HG02981 (cell line): Measurements from ENCODE around the gene KCNJ1.

Experiments
- ATAC-seq: cut with Tn5 transposase; IDR thresholded peaks from one replicate; pipeline ENCODE4 v1.9.1; 2021; ENCODE audit warnings: mild to moderate bottlenecking, moderate library complexity; ENCODE audit not compliant: unreplicated experiment

The KCNJ1 gene

DNA sequence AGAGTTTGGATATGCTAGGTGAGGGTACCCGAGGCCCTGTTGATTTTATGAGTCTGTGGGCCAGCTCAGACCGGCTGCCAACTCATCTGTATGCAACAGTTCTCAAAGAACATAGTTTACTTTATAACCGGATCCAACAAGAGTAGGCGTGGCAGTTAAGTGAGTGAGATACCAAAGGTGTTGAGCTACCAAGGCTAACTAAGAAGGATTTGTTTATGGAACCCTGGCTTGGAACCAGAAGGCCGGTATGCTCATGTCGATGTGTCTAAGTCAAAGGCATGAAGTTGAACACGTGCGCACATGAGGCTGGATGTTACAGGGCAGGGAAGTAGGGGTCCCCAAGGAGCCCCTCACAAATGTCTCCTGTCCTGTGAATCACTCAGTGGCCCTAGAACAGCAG is at the start of gene KCNJ1:
Gene KCNJ1 (minus strand): TSS at position 20 of the 400 bp plus-strand sequence. CDS start 27,053 bp downstream, outside the sequence.
- ATAC-seq: no peak

DNA sequence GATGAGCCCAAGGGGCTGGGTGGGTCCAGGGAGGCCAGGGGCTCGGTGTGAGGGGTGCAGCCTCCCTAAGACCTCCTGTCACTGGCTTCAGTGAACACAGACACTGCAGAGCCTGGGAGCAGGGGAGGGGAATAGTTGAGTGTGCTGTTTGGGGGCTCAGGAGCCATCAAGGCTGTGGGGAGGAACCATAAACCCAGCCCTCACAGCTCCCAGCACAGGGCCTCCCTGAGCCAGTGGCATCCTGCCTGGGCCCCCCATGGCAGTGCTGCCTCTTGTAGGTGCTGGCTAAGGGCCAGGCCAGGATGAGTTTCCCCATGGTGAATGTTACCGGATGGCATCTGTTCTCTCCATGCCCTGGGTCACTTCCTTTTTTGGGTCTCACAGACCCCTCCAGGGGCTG is 49.6 kb upstream of the KCNJ1 start:
- ATAC-seq: no peak

DNA sequence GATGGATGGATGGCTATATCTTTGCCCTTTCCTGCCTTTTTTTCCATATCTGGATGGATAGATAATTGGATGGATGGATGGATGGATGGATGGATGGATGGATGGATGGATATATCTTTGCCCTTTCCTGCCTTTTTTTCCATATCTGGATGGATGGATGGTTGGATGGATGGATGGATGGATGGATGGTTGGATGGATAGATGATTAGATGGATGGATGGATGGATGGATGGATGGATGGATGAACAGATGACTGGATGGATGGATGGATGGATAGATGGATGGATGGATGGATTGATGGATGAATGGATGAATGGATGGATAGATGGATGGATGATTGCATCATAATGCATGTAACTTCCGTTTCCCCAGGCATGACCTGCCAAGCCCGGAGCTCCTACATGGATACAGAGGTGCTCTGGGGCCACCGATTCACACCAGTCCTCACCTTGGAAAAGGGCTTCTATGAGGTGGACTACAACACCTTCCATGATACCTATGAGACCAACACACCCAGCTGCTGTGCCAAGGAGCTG is 49.0 kb upstream of the KCNJ1 start:
- ATAC-seq: no peak

DNA sequence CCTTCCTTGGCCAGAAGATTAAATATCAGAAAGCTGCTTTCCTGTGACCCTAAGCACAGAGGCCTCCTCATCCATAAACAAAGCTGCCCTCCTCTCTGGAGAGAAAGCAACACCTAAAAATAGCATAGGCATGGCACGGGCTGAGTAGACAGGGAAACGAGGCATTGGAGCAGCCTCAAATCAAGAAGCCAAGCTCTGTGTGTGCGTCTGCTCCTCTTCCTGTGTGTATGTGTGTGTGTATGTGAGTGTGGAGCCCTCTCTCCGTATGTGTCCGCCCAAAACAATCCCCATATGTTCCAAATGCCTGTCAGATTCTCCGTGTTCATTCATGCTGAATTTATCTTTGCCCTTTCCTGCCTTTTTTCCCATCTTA is 48.0 kb upstream of the KCNJ1 start:
- no peak for ATAC-seq

DNA sequence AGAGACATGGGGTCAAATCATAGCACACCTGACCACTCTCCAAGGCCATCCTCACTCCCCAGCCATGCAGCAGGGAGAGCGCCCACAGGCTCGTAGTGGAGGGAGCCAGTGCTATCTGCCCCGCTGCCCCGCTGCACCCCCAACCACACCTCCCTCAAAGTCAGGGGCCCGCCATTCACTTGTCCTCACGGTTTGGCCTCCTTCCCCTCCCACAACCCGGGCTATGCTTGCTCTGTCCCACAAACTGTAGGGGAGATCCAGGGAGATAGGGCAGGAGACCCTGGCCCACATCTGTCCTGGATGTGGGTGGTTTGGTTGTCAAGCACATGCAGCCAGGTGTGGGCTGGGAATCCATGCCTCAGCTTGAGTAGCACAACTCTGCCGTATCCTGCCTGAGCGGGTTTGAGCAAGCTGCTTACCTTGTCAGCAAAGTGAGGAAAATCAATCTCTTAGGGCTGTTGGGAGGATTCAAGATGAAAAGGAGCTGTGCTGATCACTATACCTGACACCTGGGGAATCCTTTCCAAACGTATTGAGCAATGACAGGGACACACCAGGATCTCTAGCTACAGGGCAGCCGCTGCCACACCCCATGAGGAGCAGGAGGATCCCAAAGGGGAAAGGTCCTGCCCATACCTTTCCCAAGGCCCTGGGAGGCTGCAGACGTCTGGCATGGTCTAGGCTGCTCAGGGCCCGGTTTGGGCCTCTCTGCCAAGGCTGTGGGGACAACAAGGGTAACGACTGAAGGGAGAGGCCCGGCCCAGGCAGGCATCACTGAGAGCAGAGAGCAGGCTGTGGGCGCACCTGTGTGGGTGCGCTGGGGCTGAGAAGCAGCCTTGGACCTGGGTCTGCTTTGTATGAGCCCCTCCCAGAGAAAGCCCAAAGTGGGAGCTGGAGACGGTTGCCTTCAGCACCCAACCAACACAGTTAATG is 47.4 kb upstream of the KCNJ1 start:
- ATAC-seq: no peak

DNA sequence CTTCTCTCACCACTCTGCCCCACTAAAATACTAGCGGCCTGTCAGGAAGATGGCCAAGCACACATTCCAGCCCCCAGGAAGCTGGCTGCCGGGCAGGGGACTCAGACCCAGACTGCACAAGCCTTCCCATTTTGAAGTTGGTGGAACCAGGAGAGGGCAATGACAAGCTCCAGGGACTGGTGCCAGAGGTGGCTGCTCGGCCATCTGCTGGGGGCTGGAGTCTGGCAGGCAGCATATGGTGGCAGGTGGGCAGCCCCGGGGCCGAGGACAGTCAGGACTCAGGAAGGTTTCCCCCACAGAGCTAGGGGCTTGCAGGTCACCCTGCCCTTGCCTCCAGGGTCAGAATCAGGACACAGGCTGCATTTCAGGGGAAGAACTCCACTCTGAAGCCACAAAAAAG is 46.7 kb upstream of the KCNJ1 start:
- no peak for ATAC-seq

DNA sequence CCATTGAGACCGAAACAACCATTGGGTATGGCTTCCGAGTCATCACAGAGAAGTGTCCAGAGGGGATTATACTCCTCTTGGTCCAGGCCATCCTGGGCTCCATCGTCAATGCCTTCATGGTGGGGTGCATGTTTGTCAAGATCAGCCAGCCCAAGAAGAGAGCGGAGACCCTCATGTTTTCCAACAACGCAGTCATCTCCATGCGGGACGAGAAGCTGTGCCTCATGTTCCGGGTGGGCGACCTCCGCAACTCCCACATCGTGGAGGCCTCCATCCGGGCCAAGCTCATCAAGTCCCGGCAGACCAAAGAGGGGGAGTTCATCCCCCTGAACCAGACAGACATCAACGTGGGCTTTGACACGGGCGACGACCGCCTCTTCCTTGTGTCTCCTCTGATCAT is 44.6 kb upstream of the KCNJ1 start:
- no peak for ATAC-seq

DNA sequence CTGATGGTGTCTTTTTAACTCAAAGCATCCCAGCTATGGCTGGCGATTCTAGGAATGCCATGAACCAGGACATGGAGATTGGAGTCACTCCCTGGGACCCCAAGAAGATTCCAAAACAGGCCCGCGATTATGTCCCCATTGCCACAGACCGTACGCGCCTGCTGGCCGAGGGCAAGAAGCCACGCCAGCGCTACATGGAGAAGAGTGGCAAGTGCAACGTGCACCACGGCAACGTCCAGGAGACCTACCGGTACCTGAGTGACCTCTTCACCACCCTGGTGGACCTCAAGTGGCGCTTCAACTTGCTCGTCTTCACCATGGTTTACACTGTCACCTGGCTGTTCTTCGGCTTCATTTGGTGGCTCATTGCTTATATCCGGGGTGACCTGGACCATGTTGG is 44.1 kb upstream of the KCNJ1 start:
- ATAC-seq: no peak

DNA sequence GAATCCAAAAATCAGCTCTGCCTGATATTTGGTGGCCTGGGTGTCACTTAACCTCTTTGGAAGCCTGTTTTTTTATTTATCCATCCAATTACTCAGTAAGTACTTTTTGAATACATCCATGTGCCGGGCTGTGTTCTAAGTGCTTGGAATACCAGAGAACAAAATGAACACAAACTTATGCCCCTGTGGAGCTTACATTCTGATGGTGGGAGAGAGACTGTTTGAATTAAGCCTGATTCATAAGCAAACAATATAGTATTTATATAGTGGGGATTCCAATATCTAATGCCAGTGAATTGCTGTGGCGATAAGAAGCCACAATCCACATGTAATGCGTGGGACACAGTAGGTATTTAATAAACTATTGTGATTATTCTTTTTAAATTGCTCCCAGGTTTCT is 43.5 kb upstream of the KCNJ1 start:
- ATAC-seq: no peak

DNA sequence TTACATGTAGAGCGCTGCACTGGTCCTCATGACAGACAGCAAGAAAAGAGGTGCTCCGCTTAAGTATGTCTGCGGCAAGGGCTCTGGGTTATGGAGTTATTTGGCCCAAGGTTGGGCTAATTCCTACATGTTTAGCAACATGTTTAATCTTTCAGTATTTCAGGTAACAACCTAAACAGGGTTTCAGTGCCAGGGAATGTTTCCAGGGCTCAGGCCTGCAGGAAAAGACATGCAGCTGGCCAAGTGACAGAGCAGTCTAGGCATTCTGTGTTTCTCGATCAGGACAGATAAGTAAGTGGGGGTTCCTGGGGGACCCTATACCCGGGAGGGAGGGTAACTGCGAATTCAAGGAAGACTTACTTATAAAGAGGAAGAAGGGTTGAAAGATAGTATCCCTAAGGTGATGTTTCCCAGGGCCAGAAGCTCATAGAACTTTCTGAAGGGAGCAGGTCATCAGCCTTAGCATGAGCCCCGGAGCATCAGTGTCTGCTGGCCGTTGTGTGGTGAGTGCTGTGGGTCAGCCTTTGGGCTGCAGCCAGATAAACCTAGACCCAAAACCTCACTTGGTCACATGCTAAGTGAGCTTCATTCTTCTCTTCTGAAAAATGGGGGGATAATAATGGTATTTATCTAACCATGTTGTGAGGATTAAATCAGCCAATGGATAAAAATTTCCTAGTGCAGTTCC is 42.5 kb upstream of the KCNJ1 start:
- no peak for ATAC-seq

DNA sequence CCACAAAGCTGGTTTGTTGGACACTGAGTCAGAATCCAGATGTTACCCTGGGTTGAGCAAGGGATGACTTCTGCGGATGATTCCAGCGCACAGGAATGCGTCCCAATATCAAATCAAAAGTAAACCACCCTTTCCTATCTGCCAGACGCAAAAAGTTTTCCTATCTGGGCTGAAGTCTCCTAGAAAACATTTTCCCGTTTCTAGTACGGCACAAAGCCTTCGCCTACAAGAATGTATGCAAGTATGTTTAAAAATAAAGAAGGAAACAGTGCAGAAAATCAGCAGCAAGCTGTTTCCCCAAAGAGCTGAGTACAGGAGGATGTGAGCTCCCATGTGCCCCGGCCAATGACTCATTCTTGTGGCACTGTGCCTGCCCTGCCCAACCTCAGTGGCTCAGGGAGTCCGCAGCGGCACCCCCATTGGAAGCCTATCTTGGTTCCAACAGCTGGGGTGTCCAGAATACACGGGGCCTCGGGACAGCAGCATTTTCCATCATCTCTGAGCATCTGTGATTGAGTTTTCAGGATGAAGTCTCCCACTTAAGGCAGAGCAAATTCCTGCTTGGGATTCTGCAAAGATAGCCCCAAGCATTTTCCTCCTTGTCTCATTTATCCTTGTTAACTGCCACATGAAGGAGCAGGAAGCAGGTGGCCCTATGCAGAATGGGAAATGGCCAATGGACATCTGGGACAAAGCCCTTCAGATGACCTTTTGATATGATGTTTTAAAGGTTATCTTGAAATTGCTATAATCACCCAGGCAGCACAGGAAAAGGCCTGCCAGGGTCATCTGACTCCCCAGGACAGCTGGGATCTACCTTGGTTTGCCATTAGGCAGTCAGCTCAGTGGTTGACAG is 41.5 kb upstream of the KCNJ1 start:
- no peak for ATAC-seq

DNA sequence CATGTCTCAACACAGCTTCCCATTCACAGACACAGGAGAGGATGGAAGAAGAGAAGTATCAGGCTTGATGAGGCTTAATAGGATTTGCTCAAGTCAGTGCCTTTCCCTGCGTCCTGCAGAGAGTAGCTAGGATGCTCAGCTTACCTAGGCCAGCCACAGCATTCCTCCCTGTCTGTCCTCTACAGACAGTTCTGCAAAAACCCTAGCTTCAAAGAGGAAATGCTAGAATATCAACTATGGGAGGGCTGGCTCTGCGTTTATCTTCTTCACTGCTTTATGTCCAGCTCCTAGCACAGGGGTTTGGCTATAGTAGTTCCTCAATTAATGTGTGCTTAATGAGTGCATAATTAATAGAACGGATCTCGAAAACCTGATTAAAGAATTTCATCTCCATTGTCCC is 40.5 kb upstream of the KCNJ1 start:
- ATAC-seq: no peak

DNA sequence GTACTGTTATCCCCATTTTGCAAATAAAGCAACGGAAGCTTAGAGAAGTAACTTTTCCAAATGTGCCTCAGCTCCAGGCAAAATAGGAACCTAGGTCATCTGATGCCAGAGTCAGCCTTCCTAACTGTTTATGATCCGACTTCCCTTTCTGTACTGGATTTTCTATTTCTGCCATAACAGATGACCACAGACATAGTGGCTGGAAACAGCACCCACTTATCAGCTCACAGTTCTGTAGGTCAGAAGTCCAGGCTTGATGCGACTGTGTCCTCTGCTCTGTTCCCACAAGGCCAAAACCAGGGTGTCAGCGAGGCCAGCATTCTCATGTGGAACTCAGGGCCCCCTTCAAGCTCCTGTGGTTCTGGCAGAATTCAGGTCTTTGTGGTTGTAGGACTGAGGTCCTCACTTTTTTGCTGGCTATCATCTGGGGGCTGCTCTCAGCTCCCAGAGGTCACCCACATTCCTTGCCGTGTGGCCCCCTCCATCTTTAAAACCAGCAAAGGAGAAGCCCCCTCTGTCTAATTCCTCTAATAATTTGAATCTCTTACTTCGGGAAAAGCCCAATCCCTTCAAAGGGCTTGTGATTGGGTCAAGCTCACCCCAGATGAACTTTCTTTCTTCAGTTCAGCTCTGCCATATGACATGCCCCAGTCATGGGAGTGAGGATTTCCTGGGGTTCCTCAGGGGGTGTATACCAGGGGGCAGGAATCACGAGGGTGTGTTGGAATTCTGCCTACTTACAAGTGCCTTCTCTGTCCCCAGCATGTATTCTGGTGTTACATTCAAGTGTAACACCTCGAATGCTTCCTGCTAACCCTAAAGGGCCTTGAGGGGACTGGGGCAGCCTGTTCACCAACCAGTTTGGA is 39.3 kb upstream of the KCNJ1 start:
- no peak for ATAC-seq

DNA sequence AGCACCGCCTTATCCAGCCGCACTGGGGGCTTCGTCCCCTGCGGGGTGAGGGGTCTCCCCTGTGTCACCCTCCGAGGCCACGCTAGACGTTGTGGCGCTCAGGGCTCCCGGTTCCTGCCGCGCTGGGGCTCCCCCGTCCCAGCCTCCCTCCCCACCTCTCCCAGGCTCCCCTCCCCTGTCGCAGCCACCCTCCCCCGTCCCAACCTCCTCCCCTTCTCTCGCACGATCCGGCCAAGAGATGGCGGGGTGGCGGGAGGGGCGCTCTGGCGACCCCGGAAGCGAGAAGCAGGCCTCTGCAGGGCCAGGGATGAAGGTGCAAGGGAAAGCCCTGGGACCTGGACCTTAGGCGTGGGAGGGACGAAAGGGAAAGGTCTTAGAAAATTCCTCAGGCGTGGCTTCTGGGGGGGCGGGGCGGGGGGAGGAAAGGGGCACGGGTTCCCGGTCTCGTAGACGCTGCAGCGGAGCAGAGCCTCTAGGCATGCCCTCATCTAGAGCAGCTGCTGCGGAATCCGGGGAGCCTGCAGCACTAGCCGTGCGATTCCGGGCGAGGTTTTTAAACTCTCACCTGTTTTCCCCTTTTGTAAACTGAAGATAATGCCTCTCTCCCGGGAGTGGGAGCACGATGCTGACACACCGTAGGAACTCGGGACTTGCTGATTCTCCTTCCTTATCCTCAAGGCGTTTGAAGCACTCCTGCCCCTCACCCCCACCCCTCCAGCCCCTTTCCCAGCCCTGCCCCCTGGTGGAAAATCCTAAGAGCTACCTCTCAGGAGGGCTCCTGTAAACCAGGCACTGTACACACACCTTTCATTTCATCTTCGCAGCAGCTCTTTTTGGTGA is 38.5 kb upstream of the KCNJ1 start:
- ATAC-seq: peak; percentile 51

DNA sequence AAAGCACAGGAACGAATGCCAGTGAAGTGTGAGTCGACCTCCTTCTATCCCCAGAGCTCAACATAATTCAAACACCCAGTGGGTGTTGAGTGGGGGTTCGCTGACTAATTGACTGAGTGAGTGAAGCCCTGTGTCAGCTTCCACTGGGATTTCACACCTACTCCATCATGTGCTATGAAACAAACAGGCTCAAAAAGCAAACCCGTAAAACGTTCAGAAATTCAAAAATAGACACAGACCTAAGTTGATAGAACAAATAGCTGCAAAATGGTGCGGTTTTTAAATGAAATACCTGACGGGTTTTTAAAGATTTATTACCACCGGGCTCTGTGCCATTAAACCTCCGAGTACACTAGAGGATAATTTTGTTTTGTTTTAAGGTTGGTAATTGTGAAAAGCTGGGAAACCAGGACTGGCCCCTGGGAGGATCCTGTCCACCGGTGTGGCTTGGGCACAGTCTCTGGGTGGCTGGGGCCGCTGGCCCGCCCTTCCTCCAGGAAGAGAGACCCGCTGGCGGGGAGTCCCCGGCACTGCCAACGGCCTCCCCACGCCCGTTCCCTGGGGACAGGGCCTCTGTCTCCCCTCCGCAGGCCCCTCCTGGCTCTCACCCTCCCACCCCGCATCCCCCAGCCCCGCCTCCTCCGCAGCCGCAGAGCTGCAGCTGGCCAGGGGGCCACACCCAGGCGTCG is 37.7 kb upstream of the KCNJ1 start:
- peak; percentile 37 for ATAC-seq

DNA sequence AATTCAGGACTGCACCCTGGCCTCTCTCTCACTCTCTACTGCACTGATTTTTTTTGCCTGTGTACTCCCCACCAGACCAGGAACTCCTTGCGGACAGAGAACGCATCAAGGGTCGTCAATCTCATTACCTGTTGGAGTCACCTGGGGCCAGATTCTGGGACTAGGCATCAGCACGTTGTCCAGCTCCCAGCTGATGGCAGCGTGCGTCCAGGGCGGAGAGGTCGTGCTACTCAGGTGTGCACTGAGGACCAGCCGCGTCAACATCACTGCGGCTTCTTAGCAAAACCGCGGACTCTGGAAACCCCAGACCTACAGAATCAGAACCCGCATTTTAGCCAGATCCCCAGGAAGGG is 37.2 kb upstream of the KCNJ1 start:
- no peak for ATAC-seq

DNA sequence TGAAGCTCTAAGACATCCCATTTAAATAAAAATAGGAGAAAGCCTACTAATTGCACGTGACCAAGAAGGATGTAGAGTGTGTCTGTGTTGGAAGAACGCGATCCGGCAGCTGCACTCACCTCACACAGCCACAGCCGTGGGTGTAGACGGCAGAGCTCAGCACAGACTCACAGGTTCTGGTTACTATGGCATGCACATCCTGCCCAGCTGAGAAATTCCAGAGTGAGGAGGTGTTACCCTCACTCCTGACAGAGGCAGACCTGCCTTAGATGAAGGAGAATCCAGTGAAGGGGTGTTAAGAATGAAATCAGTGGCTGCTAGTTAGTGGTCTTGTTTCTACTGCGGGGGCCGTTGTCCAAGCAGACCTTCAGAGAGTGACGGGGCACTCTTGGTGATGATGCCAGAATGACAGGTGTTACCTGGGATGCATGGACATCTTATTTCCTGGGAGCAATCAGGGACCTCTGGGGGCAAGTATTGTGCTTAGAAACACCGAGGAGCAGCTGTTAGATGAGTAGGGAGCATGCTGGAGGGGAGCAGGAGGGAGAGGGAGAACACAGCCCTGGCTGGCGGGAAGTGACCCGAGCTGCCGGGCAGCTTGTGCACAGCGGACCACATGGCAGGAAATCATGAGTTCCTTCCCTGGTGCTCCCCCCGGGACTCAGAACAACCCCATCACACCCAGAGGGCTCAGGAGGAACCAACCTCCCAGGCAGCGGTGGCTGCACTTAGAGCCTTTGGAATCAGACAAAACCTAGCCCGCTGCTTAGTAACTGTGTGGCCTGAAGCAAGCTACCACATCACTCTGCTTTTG is 36.4 kb upstream of the KCNJ1 start:
- ATAC-seq: no peak

DNA sequence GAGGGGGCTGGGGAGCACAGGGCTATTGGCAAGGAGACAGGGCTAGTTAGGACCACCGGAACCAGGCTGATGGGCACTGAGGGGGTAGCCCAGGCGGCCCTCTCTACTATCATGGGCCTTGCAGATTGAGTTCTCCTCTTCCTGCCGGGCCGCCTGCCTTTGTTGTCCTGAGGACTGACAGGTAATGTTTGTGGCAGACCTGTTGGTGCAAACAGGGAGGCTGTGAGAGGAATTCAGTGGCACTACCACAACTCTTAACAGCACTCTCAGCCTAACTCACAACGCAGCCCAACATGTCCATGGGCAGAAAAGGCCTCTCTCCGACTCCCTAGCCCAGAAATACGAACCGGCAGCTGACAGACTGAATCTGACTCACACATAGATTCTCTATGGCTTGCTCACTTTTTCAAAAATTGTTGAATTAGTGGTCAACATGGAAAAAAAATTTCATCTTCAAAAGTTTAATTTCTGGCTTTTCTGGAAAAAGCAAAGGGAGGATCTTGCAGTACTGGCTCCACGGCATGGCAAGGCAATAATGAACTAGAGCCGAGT is 35.5 kb upstream of the KCNJ1 start:
- no peak for ATAC-seq
